HG03064 (cell line): ENCODE measurements around the gene SPPL2C.

Experiments used
- ATAC-seq: cut with Tn5 transposase; IDR thresholded peaks from one replicate; pipeline ENCODE4 v1.9.1; 2021; ENCODE audit warnings: low read depth; ENCODE audit not compliant: unreplicated experiment

Gene SPPL2C

DNA sequence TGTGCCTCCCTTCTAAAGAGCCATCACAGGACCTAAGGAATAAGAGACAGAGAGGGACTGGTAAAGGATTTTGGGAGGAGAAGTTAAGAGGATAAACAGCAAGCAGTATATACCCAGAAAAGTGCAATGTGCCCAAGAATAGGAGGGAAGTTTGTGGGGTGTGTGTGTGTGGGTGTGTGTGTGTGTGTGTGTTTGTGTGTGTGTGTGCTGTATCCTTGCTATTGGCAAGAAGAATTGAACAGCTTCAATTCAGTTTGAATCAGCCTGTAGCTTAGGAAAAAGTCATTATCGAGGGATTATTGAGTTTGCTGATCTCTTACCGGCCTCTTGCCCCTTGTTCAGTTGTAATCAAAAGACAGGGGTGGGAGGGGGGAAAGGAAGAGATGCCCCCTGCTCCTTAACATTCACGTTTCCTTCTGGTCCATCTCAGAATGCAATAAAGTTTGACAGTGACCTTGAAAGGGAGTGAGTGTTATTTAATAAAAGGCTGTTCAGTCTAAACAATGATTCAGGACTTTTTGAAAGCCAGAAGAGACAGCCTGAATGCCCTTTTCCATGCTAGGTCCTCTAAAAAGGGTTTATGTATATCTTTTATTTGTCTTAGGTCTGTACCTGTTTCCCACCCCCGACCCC, 25.8 kb downstream of the SPPL2C start:
- no peak for ATAC-seq

DNA sequence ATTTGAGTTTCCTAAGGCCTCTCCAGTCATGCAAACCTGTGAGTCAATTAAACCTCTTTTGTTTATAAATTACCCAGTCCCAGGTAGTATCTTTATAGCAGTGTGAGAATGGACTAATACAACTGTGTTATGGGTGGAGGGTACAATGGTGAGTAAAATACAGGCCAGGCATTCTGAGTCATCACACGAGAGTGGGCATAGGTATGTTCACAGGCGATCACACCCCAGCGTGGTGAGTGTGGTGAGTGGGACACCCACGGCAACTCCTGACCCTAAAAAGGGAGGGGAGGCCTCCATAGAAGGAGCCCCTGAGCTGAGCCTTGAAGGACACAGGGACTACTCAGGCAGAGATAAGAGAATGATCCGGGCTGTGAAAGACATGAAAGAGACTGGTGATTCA, 27.0 kb downstream of the SPPL2C start:
- ATAC-seq, result no peak

DNA sequence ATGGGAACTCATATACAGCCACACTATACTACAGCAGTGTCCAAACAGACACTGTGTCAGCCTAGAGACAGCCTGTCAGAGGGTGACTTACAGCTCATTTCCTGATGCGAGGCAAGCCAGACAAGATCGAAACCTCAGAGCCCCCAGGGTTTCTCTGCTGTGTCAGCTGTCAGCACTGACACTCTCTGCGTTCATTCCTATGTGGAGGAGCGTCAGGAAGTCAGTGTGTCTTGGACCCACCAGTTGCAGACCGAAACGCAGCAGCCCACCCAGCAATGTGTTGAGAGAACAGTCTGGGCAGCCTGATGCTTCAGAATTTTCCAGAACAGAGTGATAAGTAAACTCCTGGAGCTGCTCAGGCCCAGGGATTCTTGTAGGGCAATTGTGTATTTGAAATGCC, 29.0 kb downstream of the SPPL2C start:
- ATAC-seq, result no peak

DNA sequence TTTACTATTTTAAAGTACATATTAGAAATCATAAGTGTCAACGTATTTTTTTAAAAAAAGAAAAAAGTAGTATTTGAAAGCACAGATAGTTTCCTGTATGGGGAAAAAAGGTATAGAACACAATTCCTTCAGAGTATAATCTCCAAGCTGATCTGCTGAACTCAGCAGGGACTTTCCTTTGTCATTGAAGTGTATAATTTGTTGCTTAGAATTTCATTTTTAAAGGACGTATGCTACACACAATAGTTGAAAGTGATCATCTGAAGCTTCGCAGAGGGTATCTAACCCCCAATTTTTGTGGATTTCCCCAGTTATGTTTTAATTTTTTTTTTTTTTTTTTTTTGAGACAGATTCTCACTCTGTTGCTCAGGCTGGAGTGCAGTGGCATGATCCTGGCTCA, 29.5 kb downstream of the SPPL2C start:
- ATAC-seq, result no peak

DNA sequence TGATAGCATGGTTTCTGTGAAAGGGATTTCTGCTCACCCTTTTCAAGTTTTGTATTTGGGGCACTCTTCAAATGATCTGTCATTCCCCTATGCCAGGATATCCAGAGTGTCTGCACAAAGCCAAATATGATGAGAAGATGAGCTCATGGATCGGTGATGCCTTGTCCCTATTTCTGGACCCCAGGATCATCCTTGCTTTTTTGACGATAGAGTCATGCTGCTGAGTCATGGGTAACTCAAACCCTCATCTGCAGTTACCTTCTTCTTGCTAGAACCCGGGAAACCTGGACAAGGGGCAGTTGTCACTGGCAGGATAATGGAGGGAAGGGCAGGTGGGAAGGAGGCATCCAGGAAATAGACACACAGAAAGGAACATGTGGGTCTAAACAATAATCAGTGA, 31.9 kb downstream of the SPPL2C start:
- ATAC-seq, result no peak

DNA sequence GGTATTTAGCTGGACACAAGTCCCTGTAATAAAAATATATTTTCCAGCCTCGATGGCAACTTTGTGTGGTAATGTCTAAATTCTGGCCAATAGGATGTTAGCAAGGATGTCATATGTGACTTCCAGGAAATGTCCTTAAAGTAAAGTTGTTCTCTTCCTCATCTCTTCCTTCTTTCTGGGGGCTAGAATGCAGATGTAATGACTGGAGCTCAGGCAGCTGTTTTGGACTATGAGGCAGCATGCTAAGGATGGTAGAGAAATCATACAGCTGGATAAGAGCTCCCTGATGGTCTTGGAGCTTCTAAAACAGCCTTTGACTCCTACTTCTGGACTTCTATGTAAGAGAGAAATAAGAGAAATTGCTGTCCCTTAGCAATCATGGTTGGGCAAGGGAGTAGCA, 32.8 kb downstream of the SPPL2C start:
- ATAC-seq, result no peak

DNA sequence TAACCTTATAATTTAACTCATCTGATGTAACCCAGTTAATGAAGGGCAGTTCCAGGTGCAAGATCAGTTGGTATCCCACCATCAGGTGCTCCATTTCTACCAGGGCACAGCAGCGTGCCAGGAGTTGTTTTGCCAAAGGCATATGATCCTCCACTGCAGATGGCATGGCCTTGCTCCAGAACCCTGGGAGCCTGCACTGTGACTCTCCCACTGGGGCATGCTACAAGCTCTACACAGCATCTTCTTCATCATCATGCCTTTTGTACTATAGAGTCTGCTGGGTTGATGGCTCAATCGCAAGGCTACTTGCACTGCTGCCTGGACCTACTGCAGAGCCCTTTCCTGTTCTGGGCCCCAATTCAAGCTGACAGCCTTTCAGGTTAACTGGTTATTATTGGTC, 38.4 kb downstream of the SPPL2C start:
- no peak for ATAC-seq

DNA sequence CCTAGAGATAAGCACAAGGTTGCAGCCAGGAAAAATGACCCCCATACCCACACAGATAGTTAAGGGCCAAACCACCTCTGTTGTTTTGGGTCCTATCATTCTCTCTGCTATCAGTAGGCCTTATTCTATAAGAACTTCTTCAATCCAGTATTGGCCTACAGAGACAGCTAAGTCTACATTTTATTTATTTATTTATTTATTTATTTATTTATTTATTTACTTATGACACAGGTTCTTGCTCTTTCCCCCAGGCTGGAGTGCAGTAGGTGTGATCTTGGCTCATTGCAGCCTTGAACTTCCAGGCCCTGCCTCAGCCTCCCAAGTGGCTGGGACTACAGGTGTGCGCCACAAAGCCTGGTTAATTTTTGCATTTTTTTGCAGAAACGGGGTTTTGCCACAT, 42.2 kb downstream of the SPPL2C start:
- ATAC-seq, result no peak

DNA sequence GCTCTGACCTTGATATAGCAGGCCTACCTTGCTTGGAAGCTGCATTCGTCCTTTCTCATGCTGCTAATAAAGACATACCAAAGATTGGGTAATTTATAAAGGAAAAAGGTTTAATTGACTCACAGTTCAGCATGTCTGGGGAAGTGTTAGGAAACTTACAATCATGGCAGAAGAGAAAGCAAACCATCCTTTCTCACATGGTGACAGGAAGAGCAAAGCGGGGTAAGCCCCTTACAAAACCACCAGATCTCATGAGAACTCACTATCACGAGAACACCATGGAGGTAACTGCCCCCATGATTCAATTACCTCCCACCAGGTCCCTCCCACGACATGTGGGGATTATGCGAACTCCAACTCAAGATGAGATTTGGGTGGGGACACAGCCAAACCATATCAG, 43.7 kb downstream of the SPPL2C start:
- no peak for ATAC-seq

DNA sequence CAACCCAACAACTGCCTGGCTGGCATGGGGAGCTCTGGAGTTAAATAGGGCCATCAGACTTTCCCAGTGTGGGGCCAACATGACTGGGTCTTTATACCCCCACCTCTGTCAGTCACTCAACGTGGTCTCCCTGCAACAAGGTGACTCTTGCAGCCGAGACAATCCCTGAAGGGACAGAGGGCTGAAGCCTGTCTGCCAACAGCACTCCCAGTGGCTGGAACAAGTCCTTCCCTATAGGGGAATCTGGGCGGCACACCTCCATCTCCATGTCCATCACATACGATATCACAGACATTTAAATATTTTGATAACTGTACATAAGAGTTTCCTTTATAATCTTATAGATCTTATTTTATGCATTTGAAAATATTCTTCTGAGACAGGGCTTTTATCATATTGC, 44.9 kb downstream of the SPPL2C start:
- ATAC-seq, result no peak

DNA sequence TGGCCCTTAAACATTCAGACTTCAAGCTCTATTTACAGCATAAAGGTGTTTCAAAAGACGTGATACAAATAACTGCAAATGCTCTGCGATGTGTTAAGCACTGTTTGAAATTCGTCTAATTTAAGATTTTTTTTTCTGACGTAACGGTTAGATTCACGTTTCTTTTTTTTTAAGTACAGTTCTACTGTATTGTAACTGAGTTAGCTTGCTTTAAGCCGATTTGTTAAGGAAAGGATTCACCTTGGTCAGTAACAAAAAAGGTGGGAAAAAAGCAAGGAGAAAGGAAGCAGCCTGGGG, 49.0 kb downstream of the SPPL2C start:
- ATAC-seq, result no peak

DNA sequence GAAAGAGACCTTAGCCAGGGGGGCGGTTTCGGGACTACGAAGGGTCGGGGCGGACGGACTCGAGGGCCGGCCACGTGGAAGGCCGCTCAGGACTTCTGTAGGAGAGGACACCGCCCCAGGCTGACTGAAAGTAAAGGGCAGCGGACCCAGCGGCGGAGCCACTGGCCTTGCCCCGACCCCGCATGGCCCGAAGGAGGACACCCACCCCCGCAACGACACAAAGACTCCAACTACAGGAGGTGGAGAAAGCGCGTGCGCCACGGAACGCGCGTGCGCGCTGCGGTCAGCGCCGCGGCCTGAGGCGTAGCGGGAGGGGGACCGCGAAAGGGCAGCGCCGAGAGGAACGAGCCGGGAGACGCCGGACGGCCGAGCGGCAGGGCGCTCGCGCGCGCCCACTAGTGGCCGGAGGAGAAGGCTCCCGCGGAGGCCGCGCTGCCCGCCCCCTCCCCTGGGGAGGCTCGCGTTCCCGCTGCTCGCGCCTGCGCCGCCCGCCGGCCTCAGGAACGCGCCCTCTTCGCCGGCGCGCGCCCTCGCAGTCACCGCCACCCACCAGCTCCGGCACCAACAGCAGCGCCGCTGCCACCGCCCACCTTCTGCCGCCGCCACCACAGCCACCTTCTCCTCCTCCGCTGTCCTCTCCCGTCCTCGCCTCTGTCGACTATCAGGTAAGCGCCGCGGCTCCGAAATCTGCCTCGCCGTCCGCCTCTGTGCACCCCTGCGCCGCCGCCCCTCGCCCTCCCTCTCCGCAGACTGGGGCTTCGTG, 49.5 kb downstream of the SPPL2C start, which contains the start of gene MAPT:
Gene MAPT, plus strand, starts transcription at position 533 of the 763 bp plus-strand sequence. CDS start 67,784 bp downstream, outside the sequence.
- ATAC-seq, result peak; percentile 59

DNA sequence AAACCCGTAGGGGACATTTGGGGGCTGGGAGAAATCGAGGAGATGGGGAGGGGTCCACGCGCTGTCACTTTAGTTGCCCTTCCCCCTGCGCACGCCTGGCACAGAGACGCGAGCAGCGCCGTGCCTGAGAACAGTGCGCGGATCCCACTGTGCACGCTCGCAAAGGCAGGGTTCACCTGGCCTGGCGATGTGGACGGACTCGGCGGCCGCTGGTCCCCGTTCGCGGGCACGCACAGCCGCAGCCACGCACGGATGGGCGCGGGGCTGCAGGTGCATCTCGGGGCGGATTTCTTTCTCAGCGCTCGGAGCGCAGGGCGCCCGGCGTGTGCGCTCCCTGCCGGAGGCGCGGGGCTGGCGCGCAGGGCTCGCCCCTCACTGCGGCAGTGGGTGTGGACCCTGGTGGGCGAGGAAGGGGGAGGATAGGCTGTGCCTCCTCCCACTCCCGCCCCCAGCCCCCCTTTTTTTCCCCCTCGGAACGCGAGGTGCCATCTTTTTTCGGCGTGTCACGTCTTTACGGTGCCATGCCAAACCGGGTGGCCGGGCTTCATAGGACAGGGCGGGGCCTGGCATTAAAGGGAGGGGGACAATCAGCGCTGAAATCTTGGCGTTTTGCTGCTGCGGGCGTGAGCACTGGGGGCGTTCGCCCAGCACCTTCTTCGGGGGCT, 50.8 kb downstream of the SPPL2C start:
- ATAC-seq, result no peak

DNA sequence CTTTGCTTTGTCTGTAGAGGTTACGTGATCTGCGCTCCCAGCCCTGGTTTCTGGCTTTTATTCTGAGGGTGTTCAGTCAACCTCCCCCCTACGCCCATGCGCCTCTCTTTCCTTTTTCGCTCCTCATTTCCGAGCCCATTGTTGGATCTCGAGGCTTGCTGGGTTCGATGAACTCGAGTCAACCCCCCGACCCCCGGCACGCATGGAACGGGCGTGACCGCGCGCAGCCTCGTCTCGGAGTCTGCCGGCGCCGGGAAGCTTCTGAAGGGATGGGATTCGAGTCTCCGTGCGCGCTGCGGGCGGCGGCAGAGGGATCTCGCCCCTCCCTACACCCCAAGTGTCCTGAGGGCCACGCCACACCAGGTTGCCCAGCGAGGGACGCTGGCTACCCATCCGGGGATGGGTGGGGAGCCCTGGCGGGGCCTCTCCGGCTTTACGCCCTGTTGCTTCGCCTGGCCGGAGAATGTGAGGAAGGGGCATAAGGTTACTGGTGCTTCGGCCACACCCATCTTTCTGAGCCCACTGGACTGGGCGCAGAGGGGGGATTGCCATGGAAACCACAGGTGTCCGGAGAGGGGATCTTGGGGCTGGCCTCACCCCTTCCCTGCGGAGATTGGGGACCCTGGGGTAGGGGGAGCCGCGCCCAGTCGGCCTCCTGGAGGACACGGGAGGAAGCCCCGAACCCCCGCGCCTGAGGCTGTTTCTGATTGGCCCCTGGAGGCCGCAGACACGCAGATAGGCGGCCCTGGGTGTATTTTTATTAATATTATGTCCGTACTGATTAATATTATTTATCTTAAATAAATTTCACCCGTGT, 51.5 kb downstream of the SPPL2C start:
- no peak for ATAC-seq
